MM.1S (cell line): ENCODE results near the gene RNF182.

Source experiments
- DNase-seq: peaks from one replicate; pipeline ENCODE4 v3.0.0-alpha.2; 2015
- H2AFZ ChIP-seq: fragments of 300-600 bp; sonication (generic); 2 replicates; pipeline ENCODE4 v1.6.0; 2016; ENCODE audit warnings: antibody characterized with exemption, low read length
- H3F3A ChIP-seq: fragments of 300-600 bp; sonication (generic); 2 replicates; pipeline ENCODE4 v1.6.1; 2016; ENCODE audit warnings: mild to moderate bottlenecking, antibody characterized with exemption, low read length, moderate library complexity, mixed read lengths; ENCODE audit not compliant: insufficient read depth
- H3K27ac ChIP-seq: fragments of 300-600 bp; sonication (generic); 2 replicates; pipeline ENCODE4 v1.5.1; 2016; ENCODE audit warnings: mild to moderate bottlenecking, low read length
- H3K27me3 ChIP-seq: fragments of 300-600 bp; sonication (generic); replicated peaks from 2 replicates; pipeline ENCODE4 v1.6.0; 2016; ENCODE audit warnings: low read length; ENCODE audit not compliant: insufficient read depth
- H3K36me3 ChIP-seq: fragments of 300-600 bp; sonication (generic); replicated peaks from 2 replicates; pipeline ENCODE4 v1.6.1; 2016; ENCODE audit warnings: mild to moderate bottlenecking, low read length, mixed read lengths; ENCODE audit not compliant: insufficient read depth
- H3K4me1 ChIP-seq: fragments of 300-600 bp; sonication (generic); 2 replicates; pipeline ENCODE4 v1.6.1; 2016; ENCODE audit warnings: low read length, mixed read lengths
- H3K4me2 ChIP-seq: fragments of 300-600 bp; sonication (generic); 2 replicates; pipeline ENCODE4 v1.6.0; 2016; ENCODE audit warnings: low read depth, low read length
- H3K4me3 ChIP-seq: fragments of 300-600 bp; sonication (generic); 2 replicates; pipeline ENCODE4 v1.5.1; 2016; ENCODE audit warnings: low read length, mixed read lengths
- H3K79me2 ChIP-seq: fragments of 300-600 bp; sonication (generic); 2 replicates; pipeline ENCODE4 v1.6.1; 2016; ENCODE audit warnings: mixed run types, low read length, mixed read lengths
- H3K9ac ChIP-seq: fragments of 300-600 bp; sonication (generic); 2 replicates; pipeline ENCODE4 v1.6.1; 2016; ENCODE audit warnings: low read length, mixed read lengths
- H3K9me2 ChIP-seq: fragments of 300-600 bp; sonication (generic); replicated peaks from 2 replicates; pipeline ENCODE4 v1.6.1; 2016; ENCODE audit warnings: mild to moderate bottlenecking, low read length, mixed read lengths; ENCODE audit not compliant: insufficient read depth
- H3K9me3 ChIP-seq: fragments of 300-600 bp; sonication (generic); replicated peaks from 2 replicates; pipeline ENCODE4 v1.6.1; 2016; ENCODE audit warnings: mild to moderate bottlenecking, low read length, mixed read lengths; ENCODE audit not compliant: insufficient read depth
- H4K20me1 ChIP-seq: fragments of 300-600 bp; sonication (generic); 2 replicates; pipeline ENCODE4 v1.6.1; 2016; ENCODE audit warnings: mild to moderate bottlenecking, low read length, moderate library complexity, mixed read lengths; ENCODE audit not compliant: insufficient read depth
- EZH2 ChIP-seq: fragments of 300-600 bp; sonication (generic); optimal IDR thresholded peaks from 2 replicates; pipeline ENCODE3; 2017; ENCODE audit warnings: low read depth, mild to moderate bottlenecking, antibody characterized with exemption, low read length, mixed read lengths
- EZH2phosphoT487 ChIP-seq: fragments of 300-600 bp; sonication (generic); IDR thresholded peaks from 2 replicates; pipeline ENCODE4 v1.6.1; 2018; ENCODE audit warnings: antibody characterized with exemption, low read length
- TF ChIP-seq, protein P1 (sequence below): fragments of 300-600 bp; sonication (generic); IDR thresholded peaks from 2 replicates; pipeline ENCODE4 v1.5.1; 2016; ENCODE audit warnings: antibody characterized with exemption, low read length, mixed read lengths

RNF182 gene

DNA sequence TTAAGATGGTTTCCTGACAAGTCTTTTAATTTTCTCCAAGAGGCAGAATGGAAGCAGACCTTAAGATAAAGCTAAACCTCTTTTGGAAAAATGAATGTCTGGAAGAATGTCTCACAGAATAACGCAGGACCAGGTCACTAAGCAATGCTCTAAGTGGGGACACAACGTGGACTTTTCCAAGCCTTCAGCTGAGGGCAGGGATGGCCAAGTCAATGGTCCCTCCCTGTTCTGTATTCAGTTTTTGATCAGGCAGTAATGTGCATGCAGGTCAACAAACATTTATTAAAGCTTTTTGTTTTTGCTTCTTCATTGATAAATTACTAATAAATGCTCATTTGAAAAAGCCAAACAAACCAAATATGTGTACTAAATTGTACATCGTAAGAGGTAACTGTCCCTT is 2.0 kb upstream of the RNF182 start:
- peaks cover 10% of the 10 kb centered on the region for H3K27me3 ChIP-seq
- no peaks in the 10 kb centered on the region for H3K36me3 ChIP-seq
- H2AFZ ChIP-seq: no peak overlapping the region
- no peaks in the 10 kb centered on the region for H3K9me2 ChIP-seq
- H3F3A ChIP-seq: no peaks in the 10 kb centered on the region
- DNase-seq: no peak
- no peaks in the 10 kb centered on the region for H3K9me3 ChIP-seq
- TF ChIP-seq, protein P1, sequence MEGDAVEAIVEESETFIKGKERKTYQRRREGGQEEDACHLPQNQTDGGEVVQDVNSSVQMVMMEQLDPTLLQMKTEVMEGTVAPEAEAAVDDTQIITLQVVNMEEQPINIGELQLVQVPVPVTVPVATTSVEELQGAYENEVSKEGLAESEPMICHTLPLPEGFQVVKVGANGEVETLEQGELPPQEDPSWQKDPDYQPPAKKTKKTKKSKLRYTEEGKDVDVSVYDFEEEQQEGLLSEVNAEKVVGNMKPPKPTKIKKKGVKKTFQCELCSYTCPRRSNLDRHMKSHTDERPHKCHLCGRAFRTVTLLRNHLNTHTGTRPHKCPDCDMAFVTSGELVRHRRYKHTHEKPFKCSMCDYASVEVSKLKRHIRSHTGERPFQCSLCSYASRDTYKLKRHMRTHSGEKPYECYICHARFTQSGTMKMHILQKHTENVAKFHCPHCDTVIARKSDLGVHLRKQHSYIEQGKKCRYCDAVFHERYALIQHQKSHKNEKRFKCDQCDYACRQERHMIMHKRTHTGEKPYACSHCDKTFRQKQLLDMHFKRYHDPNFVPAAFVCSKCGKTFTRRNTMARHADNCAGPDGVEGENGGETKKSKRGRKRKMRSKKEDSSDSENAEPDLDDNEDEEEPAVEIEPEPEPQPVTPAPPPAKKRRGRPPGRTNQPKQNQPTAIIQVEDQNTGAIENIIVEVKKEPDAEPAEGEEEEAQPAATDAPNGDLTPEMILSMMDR: no peak
- TF ChIP-seq EZH2phosphoT487 (no peak), EZH2 (no peak)
- no peak overlapping the region for H3K4me3 ChIP-seq
- no peak overlapping the region for H3K9ac ChIP-seq
- no peaks in the 10 kb centered on the region for H3K79me2 ChIP-seq
- H4K20me1 ChIP-seq: no peaks in the 10 kb centered on the region
- no peak overlapping the region for H3K4me2 ChIP-seq
- H3K4me1 ChIP-seq: no peaks in the 10 kb centered on the region
- no peak overlapping the region for H3K27ac ChIP-seq

DNA sequence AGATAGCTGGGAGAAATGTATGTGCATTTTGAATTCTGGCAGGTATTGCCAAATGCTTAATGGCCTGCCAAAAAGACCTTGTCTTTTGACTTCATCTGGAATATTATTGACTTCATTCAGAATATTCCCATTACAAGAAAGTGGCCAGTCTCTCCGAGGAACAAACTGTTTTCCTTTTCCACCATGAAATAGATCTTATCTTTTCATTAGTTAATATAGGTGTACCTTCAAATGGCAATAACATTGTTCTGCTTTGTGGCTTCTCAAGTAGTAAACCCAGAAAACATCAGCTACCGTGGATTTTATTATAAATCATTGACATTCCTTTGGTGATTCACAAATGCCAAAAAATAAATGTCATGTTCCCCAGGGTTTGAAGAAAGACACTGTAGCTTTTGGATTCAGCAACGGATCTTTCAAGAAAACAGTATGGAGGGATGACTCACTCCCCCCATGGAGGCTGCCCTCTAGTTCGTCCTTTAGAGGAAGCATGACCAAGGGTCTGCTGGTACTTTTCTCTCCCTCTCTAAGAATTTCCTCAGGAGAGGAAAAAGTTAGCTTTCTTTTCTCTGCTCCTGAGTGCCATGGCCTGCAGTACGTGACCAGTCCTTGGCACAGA is 1.1 kb upstream of the RNF182 start:
- no peak overlapping the region for H3K4me2 ChIP-seq
- no peaks in the 10 kb centered on the region for H3K4me1 ChIP-seq
- no peak for DNase-seq
- H3K36me3 ChIP-seq: no peaks in the 10 kb centered on the region
- H2AFZ ChIP-seq: no peak overlapping the region
- H3K4me3 ChIP-seq: no peak overlapping the region
- H4K20me1 ChIP-seq: no peaks in the 10 kb centered on the region
- H3K79me2 ChIP-seq: no peaks in the 10 kb centered on the region
- no peaks in the 10 kb centered on the region for H3K9me2 ChIP-seq
- peaks cover 10% of the 10 kb centered on the region for H3K27me3 ChIP-seq
- TF ChIP-seq EZH2phosphoT487: no peak
- no peak for TF ChIP-seq EZH2
- TF ChIP-seq, protein P1: no peak
- H3K9ac ChIP-seq: no peak overlapping the region
- H3K9me3 ChIP-seq: no peaks in the 10 kb centered on the region
- H3K27ac ChIP-seq: no peak overlapping the region
- no peaks in the 10 kb centered on the region for H3F3A ChIP-seq

DNA sequence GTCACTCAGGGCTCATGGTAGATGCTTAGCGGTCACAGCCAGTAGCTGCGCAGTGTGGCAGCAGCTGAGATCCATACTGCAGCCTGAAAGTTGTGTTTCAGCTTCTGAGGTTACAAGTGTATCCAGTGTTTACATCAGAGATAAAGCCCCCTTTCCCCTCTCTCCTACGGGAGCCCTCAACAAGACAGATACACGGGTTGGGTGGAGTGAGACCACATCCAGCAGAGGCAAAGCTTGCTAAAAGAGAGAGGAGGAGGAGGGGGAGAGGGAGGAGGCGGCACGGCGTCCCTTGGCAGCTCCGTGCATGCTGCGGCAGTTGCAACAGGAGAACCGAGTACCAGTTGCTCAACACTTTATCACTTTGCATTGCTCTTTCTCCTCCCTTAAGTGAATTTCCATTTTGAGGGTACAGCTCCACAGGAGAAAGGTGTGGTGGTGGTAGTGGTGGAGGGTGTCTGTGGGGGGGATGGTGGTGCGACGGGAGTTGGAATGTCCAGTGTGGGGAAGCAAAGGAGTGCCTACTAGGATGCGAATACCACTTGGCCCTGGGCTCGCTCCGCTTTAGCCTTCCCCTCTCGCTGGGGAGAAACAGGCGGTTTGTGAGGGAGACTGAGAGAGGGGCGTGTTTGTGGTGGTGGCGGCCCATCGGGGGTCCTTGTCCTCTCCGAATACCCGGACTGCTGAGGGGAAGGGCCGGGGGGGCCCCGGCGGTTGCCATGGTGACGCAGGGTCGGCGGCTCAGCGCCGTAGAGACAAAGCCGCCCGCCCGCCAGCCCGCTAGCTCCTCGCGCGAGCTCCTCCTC is 405 bp upstream of the RNF182 start:
- no peaks in the 10 kb centered on the region for H3F3A ChIP-seq
- no peaks in the 10 kb centered on the region for H3K9me3 ChIP-seq
- H3K9ac ChIP-seq: no peak overlapping the region
- H3K79me2 ChIP-seq: no peaks in the 10 kb centered on the region
- no peaks in the 10 kb centered on the region for H4K20me1 ChIP-seq
- no peaks in the 10 kb centered on the region for H3K4me1 ChIP-seq
- no peaks in the 10 kb centered on the region for H3K9me2 ChIP-seq
- H3K27ac ChIP-seq: no peak overlapping the region
- peaks cover 10% of the 10 kb centered on the region for H3K27me3 ChIP-seq
- peak overlapping the region; percentile 53 for H3K4me3 ChIP-seq
- no peaks in the 10 kb centered on the region for H3K36me3 ChIP-seq
- peak; percentile 41 for DNase-seq
- H2AFZ ChIP-seq: peak overlapping the region; percentile 24
- peak overlapping the region; percentile 56; the same call in 1 of the 2 replicates for H3K4me2 ChIP-seq
- TF ChIP-seq EZH2phosphoT487 (no peak), EZH2 (no peak)
- TF ChIP-seq, protein P1: no peak
